ENCODE data around the gene GSDMA.
A peak's percentile ranks its signal among the peaks of the same experiment; 100 is the strongest.
"Not testable (repeated sequence)": the region's sequence is repeated elsewhere in the genome, so short reads cannot be mapped to it uniquely, and the experiment has no call there.

GSDMA gene

DNA sequence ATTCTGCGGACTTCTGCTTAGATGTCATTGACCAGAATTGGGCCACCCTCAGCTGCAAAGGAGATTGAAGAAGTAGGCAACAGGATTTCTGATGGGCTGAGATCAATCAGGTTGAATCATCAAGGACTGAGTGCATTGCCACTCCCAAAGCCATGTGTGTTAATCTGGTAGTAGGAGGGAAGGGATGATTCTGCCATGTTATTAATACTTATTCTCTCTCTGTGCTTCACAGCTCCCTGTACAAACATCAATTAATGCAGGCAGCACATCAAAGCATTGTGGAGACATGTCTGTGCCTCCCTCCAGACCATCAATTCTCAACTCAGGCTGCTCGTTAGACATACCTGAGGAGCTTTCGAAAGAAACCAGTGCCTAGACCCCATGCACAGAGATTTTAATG is 23.7 kb upstream of the GSDMA start:
- H3K4me3 ChIP-seq (ENCODE audit: low read length): no peak overlapping the region
- TF ChIP-seq, protein P1, sequence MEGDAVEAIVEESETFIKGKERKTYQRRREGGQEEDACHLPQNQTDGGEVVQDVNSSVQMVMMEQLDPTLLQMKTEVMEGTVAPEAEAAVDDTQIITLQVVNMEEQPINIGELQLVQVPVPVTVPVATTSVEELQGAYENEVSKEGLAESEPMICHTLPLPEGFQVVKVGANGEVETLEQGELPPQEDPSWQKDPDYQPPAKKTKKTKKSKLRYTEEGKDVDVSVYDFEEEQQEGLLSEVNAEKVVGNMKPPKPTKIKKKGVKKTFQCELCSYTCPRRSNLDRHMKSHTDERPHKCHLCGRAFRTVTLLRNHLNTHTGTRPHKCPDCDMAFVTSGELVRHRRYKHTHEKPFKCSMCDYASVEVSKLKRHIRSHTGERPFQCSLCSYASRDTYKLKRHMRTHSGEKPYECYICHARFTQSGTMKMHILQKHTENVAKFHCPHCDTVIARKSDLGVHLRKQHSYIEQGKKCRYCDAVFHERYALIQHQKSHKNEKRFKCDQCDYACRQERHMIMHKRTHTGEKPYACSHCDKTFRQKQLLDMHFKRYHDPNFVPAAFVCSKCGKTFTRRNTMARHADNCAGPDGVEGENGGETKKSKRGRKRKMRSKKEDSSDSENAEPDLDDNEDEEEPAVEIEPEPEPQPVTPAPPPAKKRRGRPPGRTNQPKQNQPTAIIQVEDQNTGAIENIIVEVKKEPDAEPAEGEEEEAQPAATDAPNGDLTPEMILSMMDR (IDR thresholded peaks at IDR 0.05; ENCODE audit: insufficient read depth, low read depth, low read length, missing control alignments): no peak
- DNase-seq (ENCODE audit: low read depth): peak; percentile 43

DNA sequence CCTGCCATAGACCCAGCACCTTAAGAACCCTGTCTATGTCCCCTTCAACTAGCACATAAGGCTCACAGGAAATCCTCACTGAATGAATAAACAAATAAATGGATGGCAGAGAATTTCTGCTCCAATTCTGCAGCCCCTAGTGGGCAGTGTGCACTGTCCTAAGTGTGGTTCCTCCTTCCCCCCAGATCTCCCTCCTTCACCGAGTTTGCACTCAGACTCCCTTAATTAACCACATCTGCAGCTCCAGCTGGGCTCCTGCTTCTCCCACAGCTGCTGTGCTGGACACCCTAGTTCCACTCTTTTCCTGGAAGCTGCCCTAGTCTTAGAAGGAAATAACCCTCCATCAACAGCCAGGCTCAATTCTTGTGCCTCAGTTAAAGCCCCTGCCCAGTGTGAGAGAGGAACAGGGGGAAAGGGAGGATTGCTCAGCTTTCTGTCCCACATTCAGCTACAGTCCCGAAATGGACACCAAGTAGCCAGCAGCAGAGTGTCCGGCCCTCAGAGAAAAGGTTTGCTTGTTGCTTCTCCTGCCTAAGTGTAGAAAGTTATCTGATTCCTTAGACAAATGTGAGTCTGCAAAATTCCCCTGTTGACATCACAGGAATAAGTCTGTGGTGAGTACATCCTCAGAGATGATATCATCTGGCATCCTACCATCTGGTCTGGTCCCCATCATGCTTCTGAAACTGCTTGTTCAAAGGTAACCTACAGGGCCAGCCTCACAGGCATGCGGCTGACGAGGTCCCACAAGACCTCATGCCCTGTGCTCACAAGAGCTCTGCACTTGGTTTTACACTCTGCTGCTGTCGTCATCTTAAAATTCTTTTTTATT is 23.0 kb upstream of the GSDMA start:
- no peak overlapping the region for H3K4me3 ChIP-seq (ENCODE audit: low read length)
- DNase-seq (ENCODE audit: low read depth): peak; percentile 71
- TF ChIP-seq, protein P1 (IDR thresholded peaks at IDR 0.05; ENCODE audit: insufficient read depth, low read depth, low read length, missing control alignments): no peak

DNA sequence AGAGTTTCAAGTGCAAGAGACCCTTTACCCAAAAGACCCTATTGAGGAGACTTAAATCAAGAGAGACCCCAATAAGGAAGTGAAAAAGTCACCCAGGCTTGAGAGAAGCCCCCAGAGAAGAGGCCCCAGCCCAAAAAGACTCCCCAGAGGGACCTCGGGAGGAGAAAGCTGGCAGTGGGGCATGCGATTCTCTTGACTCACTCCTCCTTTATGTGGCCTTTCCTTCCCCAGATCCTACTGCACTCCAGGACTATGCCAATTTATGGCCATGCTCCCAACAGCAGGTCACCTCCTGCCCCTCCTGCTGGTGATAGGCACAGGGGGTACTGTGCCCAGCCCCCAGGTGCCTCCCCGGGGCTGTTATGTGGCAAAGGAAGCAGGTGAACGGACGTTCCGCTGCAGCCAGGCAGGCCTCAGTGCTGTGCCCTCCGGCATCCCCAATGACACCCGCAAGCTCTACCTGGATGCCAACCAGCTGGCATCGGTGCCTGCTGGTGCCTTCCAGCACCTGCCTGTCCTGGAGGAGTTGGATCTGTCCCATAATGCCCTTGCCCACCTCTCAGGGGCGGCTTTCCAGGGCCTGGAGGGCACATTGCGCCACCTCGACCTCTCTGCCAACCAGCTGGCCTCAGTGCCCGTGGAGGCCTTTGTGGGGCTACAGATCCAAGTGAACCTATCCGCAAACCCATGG is 19.0 kb upstream of the GSDMA start:
- no peak overlapping the region for H3K4me3 ChIP-seq (ENCODE audit: low read length)
- DNase-seq (ENCODE audit: low read depth): no peak
- TF ChIP-seq, protein P1 (IDR thresholded peaks at IDR 0.05; ENCODE audit: insufficient read depth, low read depth, low read length, missing control alignments): no peak

DNA sequence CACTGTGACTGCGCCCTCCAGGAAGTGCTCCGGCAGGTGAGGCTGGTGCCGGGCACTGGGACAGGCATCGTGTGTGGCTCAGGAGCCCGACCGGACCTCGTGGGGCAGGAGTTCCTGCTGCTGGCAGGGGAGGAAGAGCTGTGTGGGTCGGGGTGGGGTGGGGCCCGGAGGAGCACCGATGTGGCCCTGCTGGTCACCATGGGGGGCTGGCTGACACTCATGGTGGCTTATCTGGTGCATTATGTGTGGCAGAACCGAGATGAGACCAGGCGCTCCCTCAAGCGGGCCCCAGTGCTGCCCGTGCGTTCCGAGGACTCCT is 18.5 kb upstream of the GSDMA start:
- DNase-seq (ENCODE audit: low read depth): no peak
- TF ChIP-seq, protein P1 (IDR thresholded peaks at IDR 0.05; ENCODE audit: insufficient read depth, low read depth, low read length, missing control alignments): no peak
- H3K4me3 ChIP-seq (ENCODE audit: low read length): no peak overlapping the region

DNA sequence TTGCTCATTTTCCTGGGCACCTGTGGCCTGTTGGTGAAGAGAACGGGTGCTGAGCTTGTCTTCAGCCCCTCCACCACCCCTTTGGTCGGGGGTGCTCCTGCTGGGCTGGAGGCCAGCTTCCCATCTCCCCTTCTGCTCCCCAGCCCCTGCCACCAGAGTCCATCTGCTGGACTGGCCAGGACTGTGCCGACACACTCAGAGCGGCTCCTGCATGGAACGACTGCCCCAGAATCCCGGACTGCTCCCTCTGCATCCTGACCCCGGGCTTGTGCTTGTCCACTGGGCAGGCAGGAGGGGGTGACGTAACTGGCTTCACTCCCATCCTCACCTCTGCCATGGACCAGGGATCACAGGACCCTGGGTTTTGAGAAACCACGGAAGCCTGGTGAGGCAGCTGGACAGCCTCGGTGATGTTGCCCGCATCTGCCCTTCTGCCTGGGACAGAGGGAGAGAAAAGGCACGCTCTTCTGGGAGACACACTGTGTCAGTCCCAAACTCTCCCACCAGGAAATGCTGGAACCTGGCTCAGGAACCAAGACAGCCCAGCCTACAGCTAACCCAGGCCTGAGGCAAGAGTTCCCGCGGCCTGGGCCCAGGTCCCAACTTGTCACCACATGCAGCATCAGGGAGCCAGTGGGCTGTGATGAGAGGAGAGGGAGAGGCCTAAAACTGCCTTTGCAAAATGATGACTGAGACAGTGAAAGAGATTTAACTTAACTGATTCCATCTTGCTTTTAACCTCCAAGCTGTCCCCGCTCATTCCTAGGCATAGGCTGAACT is 16.1 kb upstream of the GSDMA start:
- peak; percentile 82 for DNase-seq (ENCODE audit: low read depth)
- TF ChIP-seq, protein P1 (IDR thresholded peaks at IDR 0.05; ENCODE audit: insufficient read depth, low read depth, low read length, missing control alignments): no peak
- H3K4me3 ChIP-seq (ENCODE audit: low read length): no peak overlapping the region

DNA sequence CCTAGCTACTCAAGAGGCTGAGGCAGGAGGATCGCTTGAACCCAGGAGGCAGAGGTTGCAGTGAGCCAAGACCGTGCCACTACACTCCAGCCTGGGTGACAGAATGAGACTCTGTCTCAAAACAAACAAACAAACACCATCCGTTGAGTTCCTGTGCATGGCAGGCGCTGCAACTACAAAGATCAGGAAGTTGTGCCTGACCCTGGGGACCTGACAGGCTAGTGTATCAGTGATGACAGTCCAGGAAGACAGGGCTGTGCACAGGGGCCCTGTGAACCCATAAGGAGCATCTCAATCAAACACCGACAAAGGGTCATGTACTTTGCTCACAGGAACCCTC is 14.3 kb upstream of the GSDMA start:
- DNase-seq (ENCODE audit: low read depth); H3K4me3 ChIP-seq (ENCODE audit: low read length): not testable (repeated sequence)

DNA sequence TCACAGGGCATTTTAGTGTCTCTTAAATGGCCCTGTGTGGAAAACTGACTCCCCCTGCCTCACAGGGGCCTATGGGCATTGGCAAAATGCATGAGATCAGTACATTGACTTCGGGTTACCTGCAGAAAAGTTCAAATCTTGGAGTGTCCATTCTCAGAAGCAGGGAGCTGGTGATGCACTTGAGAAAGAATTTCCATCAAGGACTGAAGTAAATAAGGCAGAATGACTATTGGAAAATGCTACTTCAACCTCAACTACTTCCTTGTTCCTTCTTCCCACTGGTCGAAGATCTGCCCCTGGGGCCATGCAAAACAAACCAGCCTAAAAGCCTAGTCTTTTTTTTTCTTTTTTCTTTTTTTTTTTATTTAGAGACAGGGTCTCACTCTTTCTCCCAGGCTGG is 13.8 kb upstream of the GSDMA start:
- H3K4me3 ChIP-seq (ENCODE audit: low read length): no peak overlapping the region
- peak; percentile 31 for DNase-seq (ENCODE audit: low read depth)
- TF ChIP-seq, protein P1 (IDR thresholded peaks at IDR 0.05; ENCODE audit: insufficient read depth, low read depth, low read length, missing control alignments): no peak
